SK-N-SH (cell line): ENCODE data around the gene CLTCL1. TPM values are rescaled to one million over a fixed set of nuclear protein-coding genes. Genes with fewer than 3 reads are reported as not detected.

Experiments
- CTCF ChIA-PET: fragments of 300-600, 350-600 bp; formaldehyde crosslinking; extraction: SDS; loops from one replicate; lab custom pipeline; 2021; lab: Yijun Ruan, JAX
- POLR2A ChIA-PET: fragments of 350-600 bp; sonication (Branson Sonifier 250); formaldehyde crosslinking; extraction: SDS; loops from one replicate; lab custom pipeline; 2020; ENCODE audit warnings: antibody characterized with exemption, inconsistent platforms; lab: Yijun Ruan, JAX
- DNase-seq: peaks from one replicate; pipeline ENCODE4 v3.0.0; 2012
- H2AFZ ChIP-seq: fragments of 200-600 bp; sonication (generic); 2 replicates; pipeline ENCODE4 v1.8.1; 2016; ENCODE audit warnings: antibody characterized with exemption, mild to moderate bottlenecking, low read depth
- H3F3A ChIP-seq: fragments of 200-600 bp; sonication (generic); replicated peaks from 2 replicates; pipeline ENCODE3; 2016; ENCODE audit warnings: antibody characterized with exemption, mild to moderate bottlenecking; ENCODE audit not compliant: insufficient read depth
- H3K27ac ChIP-seq, 2 experiments: fragments of 200-500 bp in 1 of 2; fragments of 200-600 bp in 1 of 2; sonication (Bioruptor generic) in 1 of 2; sonication (generic), shearing (Covaris generic) in 1 of 2; 2 replicates each; pipeline versions ENCODE4 v1.5.1 to v1.6.1; 2014 to 2016; ENCODE audit warnings: low read depth in 2 of 2, inconsistent platforms in 1 of 2, low read length in 1 of 2, mild to moderate bottlenecking in 1 of 2, mixed read lengths in 1 of 2
- H3K27me3 ChIP-seq: fragments of 200-600 bp; sonication (generic), shearing (Covaris generic); 2 replicates; pipeline ENCODE4 v1.6.1; 2016; ENCODE audit warnings: mixed run types; ENCODE audit not compliant: insufficient read depth
- H3K36me3 ChIP-seq, 2 experiments: fragments of 200-500 bp in 1 of 2; fragments of 200-600 bp in 1 of 2; sonication (Bioruptor generic) in 1 of 2; sonication (generic) in 1 of 2; replicated peaks in 1 of 2; 2 replicates each; pipeline versions ENCODE3 to v1.5.1; 2014 to 2016; ENCODE audit warnings: low read length in 1 of 2, mild to moderate bottlenecking in 1 of 2; ENCODE audit not compliant: insufficient read depth in 2 of 2, control insufficient read depth in 1 of 2
- H3K4me1 ChIP-seq, 2 experiments: fragments of 200-500 bp in 1 of 2; fragments of 200-600 bp in 1 of 2; sonication (Bioruptor generic) in 1 of 2; sonication (generic), shearing (Covaris generic) in 1 of 2; 2 replicates each; pipeline versions ENCODE4 v1.5.1 to v1.6.1; 2014 to 2016; ENCODE audit warnings: low read depth in 1 of 2, low read length in 1 of 2, mixed run types in 1 of 2; ENCODE audit not compliant: insufficient read depth in 2 of 2, control insufficient read depth in 1 of 2
- H3K4me2 ChIP-seq: fragments of 200-600 bp; sonication (generic), shearing (Covaris generic); 2 replicates; pipeline ENCODE4 v1.6.1; 2017; ENCODE audit warnings: mixed run types
- H3K4me3 ChIP-seq, 2 experiments: fragments of 200-500 bp in 1 of 2; fragments of 200-600 bp in 1 of 2; sonication (Bioruptor generic) in 1 of 2; sonication (generic), shearing (Covaris generic) in 1 of 2; 2 replicates each; pipeline versions ENCODE4 v1.5.1 to v1.8.1; 2014 to 2016; ENCODE audit warnings: low read depth in 2 of 2, inconsistent platforms in 1 of 2, low read length in 1 of 2, mild to moderate bottlenecking in 1 of 2, mixed read lengths in 1 of 2, moderate library complexity in 1 of 2
- H3K79me2 ChIP-seq: fragments of 200-600 bp; sonication (generic); 2 replicates; pipeline ENCODE4 v1.8.1; 2017; ENCODE audit warnings: mild to moderate bottlenecking; ENCODE audit not compliant: insufficient read depth
- H3K9ac ChIP-seq: fragments of 200-600 bp; sonication (generic); 2 replicates; pipeline ENCODE4 v1.6.1; 2017; ENCODE audit warnings: mixed run types
- H3K9me2 ChIP-seq: fragments of 200-600 bp; sonication (generic); 2 replicates; pipeline ENCODE4 v1.6.1; 2017; ENCODE audit warnings: mixed run types
- H3K9me3 ChIP-seq: fragments of 200-600 bp; sonication (generic); 2 replicates; pipeline ENCODE4 v1.6.1; 2017; ENCODE audit warnings: mixed run types, mild to moderate bottlenecking, moderate library complexity
- H4K20me1 ChIP-seq: fragments of 200-600 bp; sonication (generic); 2 replicates; pipeline ENCODE4 v1.6.1; 2017; ENCODE audit warnings: mild to moderate bottlenecking, mixed run types; ENCODE audit not compliant: insufficient read depth
- EP300 ChIP-seq, 2 experiments: IDR thresholded peaks; 2 replicates each; pipeline versions ENCODE4 v1.4.0 to v1.6.1; 2012; ENCODE audit warnings: borderline replicate concordance in 1 of 2, low read depth in 1 of 2, low read length in 1 of 2
- EZH2phosphoT487 ChIP-seq: fragments of 200-600 bp; sonication (generic); IDR thresholded peaks from 2 replicates; pipeline ENCODE4 v1.6.1; 2017; ENCODE audit warnings: low read depth, mixed run types, mild to moderate bottlenecking, antibody characterized with exemption, moderate library complexity, borderline replicate concordance
- FOSL2 ChIP-seq: IDR thresholded peaks from 2 replicates; pipeline ENCODE4 v1.4.0; 2012; ENCODE audit warnings: low read depth, mild to moderate bottlenecking, moderate library complexity, borderline replicate concordance
- FOXM1 ChIP-seq: IDR thresholded peaks from 2 replicates; pipeline ENCODE4 v1.4.0; 2012; ENCODE audit warnings: low read depth, mild to moderate bottlenecking
- JUND ChIP-seq: IDR thresholded peaks from 2 replicates; pipeline ENCODE4 v1.4.0; 2012
- NFIC ChIP-seq: IDR thresholded peaks from 2 replicates; pipeline ENCODE4 v1.4.0; 2012; ENCODE audit warnings: borderline replicate concordance
- NRF1 ChIP-seq: IDR thresholded peaks from 2 replicates; pipeline ENCODE4 v1.6.1; 2012; ENCODE audit warnings: low read depth, mild to moderate bottlenecking, low read length
- PBX3 ChIP-seq: IDR thresholded peaks from 2 replicates; pipeline ENCODE4; 2012
- POLR2AphosphoS5 ChIP-seq: IDR thresholded peaks from 2 replicates; pipeline ENCODE4 v1.6.1; 2012; ENCODE audit warnings: low read depth, low read length
- RAD21 ChIP-seq: IDR thresholded peaks from 2 replicates; pipeline ENCODE4 v1.6.1; 2012; ENCODE audit warnings: mild to moderate bottlenecking, low read length
- RFX5 ChIP-seq: IDR thresholded peaks from 2 replicates; pipeline ENCODE4 v1.6.1; 2012; ENCODE audit warnings: mild to moderate bottlenecking, improper control_type of control experiment, low read length
- SIN3A ChIP-seq: IDR thresholded peaks from 2 replicates; pipeline ENCODE4 v1.6.1; 2012; ENCODE audit warnings: low read depth, mild to moderate bottlenecking, low read length, moderate library complexity, borderline replicate concordance
- TAF1 ChIP-seq: IDR thresholded peaks from 2 replicates; pipeline ENCODE4 v1.6.1; 2012; ENCODE audit warnings: low read depth, mild to moderate bottlenecking, low read length, moderate library complexity, borderline replicate concordance
- TCF12 ChIP-seq: IDR thresholded peaks from 2 replicates; pipeline ENCODE4 v1.4.0; 2012
- YY1 ChIP-seq: IDR thresholded peaks from 2 replicates; pipeline ENCODE4 v1.4.0; 2012; ENCODE audit warnings: low read depth, mild to moderate bottlenecking
- WGBS: methylation state at CpG from one replicate; pipeline ENCODE4 v1.1.6; 2017; ENCODE audit warnings: low lambda C conversion rate; 5-methylcytosine and 5-hydroxymethylcytosine counted together
- polyA plus RNA-seq, 3 experiments: library from polyadenylated mRNA; depleted of rRNA; stranded (reverse); fragments of >200 nt; gene quantifications; 2 replicates each; pipeline ENCODE4 v1.2.3, GENCODE V29; 2012
- TF ChIP-seq, protein P1 (sequence below): IDR thresholded peaks from 2 replicates; pipeline ENCODE4 v1.4.0; 2012; ENCODE audit warnings: low read depth, borderline replicate concordance

CLTCL1 gene
- polyA plus RNA-seq, 1 of the 3 experiments (the other 2 are of a cell fraction): 6.7 TPM

GRCh38 chr22:19212302-19212870, 79.1 kb downstream of the CLTCL1 start:
- peaks cover 0 to 23% of the 10 kb centered on the region in 2 experiments; a peak in 2 of 4 replicates for H3K4me1 ChIP-seq

GRCh38 chr22:19210188-19210587, 81.3 kb downstream of the CLTCL1 start:
- ChIA-PET POLR2A (no interaction called here), CTCF (no interaction called here)
- Histone ChIP-seq H3K4me3 (no peak overlapping the region), H3F3A (peaks cover 8% of the 10 kb centered on the region), H3K27me3 (no peaks in the 10 kb centered on the region), H3K36me3 (peaks cover 8 to 20% of the 10 kb centered on the region in 2 experiments), H3K79me2 (no peaks in the 10 kb centered on the region), H3K9me2 (no peaks in the 10 kb centered on the region), H3K27ac (no peak overlapping the region), H3K9ac (no peak overlapping the region), H3K4me2 (no peak overlapping the region), H3K9me3 (no peaks in the 10 kb centered on the region), H3K4me1 (peaks cover 0 to 28% of the 10 kb centered on the region in 2 experiments; a peak in 2 of 4 replicates), H2AFZ (no peak overlapping the region), H4K20me1 (no peaks in the 10 kb centered on the region)
- TF ChIP-seq YY1 (no peak), EZH2phosphoT487 (no peak), TCF12 (no peak), RAD21 (no peak), EP300 (IDR thresholded peaks at IDR 0.05; ENCODE audit: borderline replicate concordance in 1 of 2, low read depth in 1 of 2, low read length in 1 of 2) (no peak), FOSL2 (no peak), TAF1 (no peak), FOXM1 (no peak), JUND (no peak), NFIC (no peak), NRF1 (no peak)
- no peak for DNase-seq
- WGBS: 93% methylated on average over 11 of the region's 14 CpGs

More at GRCh38 chr22:19212302-19212870, 79.1 kb downstream of the CLTCL1 start:
- Histone ChIP-seq H3K4me3 (no peak overlapping the region), H3K9ac (0 out of 2 replicates have a peak overlapping the region, but pooled peaks have one; percentile 14), H3K27ac (no peak overlapping the region), H3K4me2 (no peak overlapping the region), H4K20me1 (no peaks in the 10 kb centered on the region), H3F3A (peaks cover 8% of the 10 kb centered on the region), H2AFZ (no peak overlapping the region), H3K9me3 (no peaks in the 10 kb centered on the region), H3K27me3 (no peaks in the 10 kb centered on the region), H3K36me3 (peaks cover 5 to 27% of the 10 kb centered on the region in 2 experiments), H3K9me2 (no peaks in the 10 kb centered on the region), H3K79me2 (no peaks in the 10 kb centered on the region)
- WGBS: 100% methylated on average over 1 of the region's 1 CpG
- POLR2A ChIA-PET: no interaction called here
- TF ChIP-seq SIN3A (no peak), PBX3 (no peak), RFX5 (no peak), POLR2AphosphoS5 (no peak)
- TF ChIP-seq, protein P1, sequence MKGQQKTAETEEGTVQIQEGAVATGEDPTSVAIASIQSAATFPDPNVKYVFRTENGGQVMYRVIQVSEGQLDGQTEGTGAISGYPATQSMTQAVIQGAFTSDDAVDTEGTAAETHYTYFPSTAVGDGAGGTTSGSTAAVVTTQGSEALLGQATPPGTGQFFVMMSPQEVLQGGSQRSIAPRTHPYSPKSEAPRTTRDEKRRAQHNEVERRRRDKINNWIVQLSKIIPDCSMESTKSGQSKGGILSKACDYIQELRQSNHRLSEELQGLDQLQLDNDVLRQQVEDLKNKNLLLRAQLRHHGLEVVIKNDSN: no peak
- no peak for DNase-seq
- CTCF ChIA-PET: no interaction called here
